ENCODE measurements around the gene SUMF1. TPM values are rescaled to one million over a fixed set of nuclear protein-coding genes. Genes with fewer than 3 reads are reported as not detected.

Gene SUMF1
- total and polyA plus RNA-seq, 2 of the 13 experiments (the other 11 are each of a cell fraction or from before 2014, with no cell fraction given), result 18.5 to 28.9 TPM

GRCh38 chr3:4511491-4512262 lies 44.6 kb upstream of the SUMF1 start:
- Histone ChIP-seq H3K36me3 (replicated peaks in 1 of 2; ENCODE audit: control insufficient read depth in 1 of 2, insufficient read depth in 2 of 2, low read length in 2 of 2) (no peaks in the 10 kb centered on the region), H3K27me3 (ENCODE audit: control insufficient read depth in 1 of 2, insufficient read depth in 2 of 2, low read length in 2 of 2) (no peaks in the 10 kb centered on the region), H4K20me1 (ENCODE audit: insufficient read depth, low read length) (no peaks in the 10 kb centered on the region), H2AFZ (ENCODE audit: low read length) (no peak overlapping the region), H3K4me2 (ENCODE audit: low read depth, low read length) (no peak overlapping the region), H3K9ac (ENCODE audit: insufficient read depth, low read depth, low read length) (0 out of 2 replicates have a peak overlapping the region, but pooled peaks have one; percentile 47), H3K4me3 (replicated peaks in 1 of 3; ENCODE audit: insufficient read depth in 1 of 3, low read depth in 2 of 3, low read length in 3 of 3) (no peak overlapping the region), H3K4me1 (ENCODE audit: insufficient read depth, low read length) (peaks cover 73% of the 10 kb centered on the region), H3K9me3 (ENCODE audit: low read length) (no peaks in the 10 kb centered on the region), H3K27ac (ENCODE audit: extremely low read length, insufficient read depth, low read length) (peak overlapping the region; percentile 76), H3K79me2 (ENCODE audit: insufficient read depth, low read length) (no peaks in the 10 kb centered on the region)
- WGBS (ENCODE audit: low lambda C conversion rate), result 78% methylated on average over 7 of the region's 7 CpGs
- intact Hi-C loops (cut with micrococcal nuclease; ENCODE audit: unreplicated experiment) (loop anchor here (1.0 kb wide), 1 partner anchor 60 kb away; no protein-coding TSS in a partner anchor), in situ Hi-C loops (cut with HindIII; ENCODE audit: extremely low pct_ligation_motif_present, low pct_unique_long_range_greater_than_20kb) (no loop called here)
- no peak for DNase-seq (ENCODE audit: low spot score)
- CTCF ChIA-PET (ENCODE audit: low intra/inter-chr PET ratio, low total read pairs), result no interaction called here
- FAIRE-seq, result no peak
- ATAC-seq, result no peak
- TF ChIP-seq NCOA1 (CRISPR knock-in tag; IDR thresholded peaks at IDR 0.05), result no peak
- no peak for TF ChIP-seq POLR2G (IDR thresholded peaks at IDR 0.05; ENCODE audit: low read depth, low read length)
- TF ChIP-seq NR2F6 (IDR thresholded peaks at IDR 0.05), result no peak
- no peak for TF ChIP-seq NR2F6 (CRISPR knock-in tag; IDR thresholded peaks at IDR 0.05)
- no peak for TF ChIP-seq ASH2L (IDR thresholded peaks at IDR 0.05; ENCODE audit: insufficient read length, low read depth, low read length)
- TF ChIP-seq ELF4 (CRISPR knock-in tag; IDR thresholded peaks at IDR 0.05; ENCODE audit: borderline replicate concordance), result no peak
- no peak for TF ChIP-seq TEAD3 (CRISPR knock-in tag; optimal IDR thresholded peaks at IDR 0.05; ENCODE audit: borderline replicate concordance)
- TF ChIP-seq ZNF646 (CRISPR knock-in tag; IDR thresholded peaks at IDR 0.05), result no peak
- TF ChIP-seq ZFP36 (IDR thresholded peaks at IDR 0.05; ENCODE audit: borderline replicate concordance, low read depth, low read length, partially characterized antibody), result no peak
- TF ChIP-seq ZNF629 (CRISPR knock-in tag; conservative IDR thresholded peaks at IDR 0.05), result peak; percentile 81
- no peak for TF ChIP-seq RFX5 (IDR thresholded peaks at IDR 0.05; ENCODE audit: low read depth, low read length)
- TF ChIP-seq JUND (CRISPR knock-in tag; IDR thresholded peaks at IDR 0.05), result no peak
- peak; percentile 44; the same call in 1 of the 2 replicates for TF ChIP-seq ZNF121 (CRISPR knock-in tag; IDR thresholded peaks at IDR 0.05)
- POLR2A ChIA-PET, result interaction anchor here (12.6 kb wide), 1 partner anchor 19 kb away, joined by 120 read pairs; the partner anchor contains the start of gene ITPR1
- no TSS peak for BruUV-seq (replicated peaks)
